ENCODE results near the gene PCBD1.

PCBD1 gene

DNA sequence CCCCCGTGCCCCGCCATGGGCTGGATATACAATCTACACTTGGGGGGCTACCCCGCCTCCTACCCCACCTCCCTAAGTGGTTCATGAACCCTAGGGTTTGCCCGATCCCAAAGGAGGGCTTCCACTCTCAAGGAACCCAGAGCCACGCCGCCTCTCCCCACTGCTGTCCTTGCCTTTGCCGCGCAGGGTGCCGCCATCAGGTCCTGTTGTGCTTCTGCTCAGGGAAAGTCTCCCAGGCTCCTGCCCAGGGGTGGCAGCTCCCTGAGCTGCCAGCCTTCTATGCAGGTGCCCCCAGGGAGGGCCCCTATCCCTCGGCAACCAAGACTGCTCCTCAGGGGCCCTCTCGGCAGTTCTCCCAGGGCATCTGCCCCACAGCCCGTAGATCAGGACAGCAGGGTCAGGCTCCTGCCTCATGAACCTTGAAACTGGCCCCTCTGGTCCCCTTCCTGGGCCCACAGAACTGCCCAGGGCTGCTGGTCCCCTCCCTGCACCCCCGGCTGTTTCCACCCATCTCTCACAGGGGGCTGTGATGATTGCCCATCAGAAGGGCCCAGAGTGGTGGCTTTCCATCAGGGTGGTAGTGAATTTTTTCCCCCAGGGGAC lies 13.0 kb upstream of the PCBD1 start:
- DNase-seq, result no peak

DNA sequence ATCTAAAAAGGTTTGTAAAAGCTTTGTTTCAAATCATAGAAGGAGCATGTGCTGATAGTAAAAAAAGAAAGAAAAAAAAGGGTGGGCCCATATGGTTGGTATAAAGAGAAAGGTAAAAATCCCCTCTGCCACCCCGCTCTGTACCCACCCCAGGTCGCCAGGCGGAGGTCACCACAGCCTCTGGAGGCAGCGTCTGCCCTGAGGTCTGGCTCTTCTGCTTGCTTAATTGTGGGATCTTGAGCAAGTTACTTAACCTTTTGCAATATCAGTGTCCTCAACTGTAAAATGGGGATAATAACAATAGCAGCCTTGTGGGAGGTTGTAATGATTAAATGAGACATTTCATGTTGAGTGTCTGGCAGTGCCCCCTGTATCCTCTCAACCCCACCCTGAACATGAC lies 10.7 kb upstream of the PCBD1 start:
- no peak for DNase-seq

DNA sequence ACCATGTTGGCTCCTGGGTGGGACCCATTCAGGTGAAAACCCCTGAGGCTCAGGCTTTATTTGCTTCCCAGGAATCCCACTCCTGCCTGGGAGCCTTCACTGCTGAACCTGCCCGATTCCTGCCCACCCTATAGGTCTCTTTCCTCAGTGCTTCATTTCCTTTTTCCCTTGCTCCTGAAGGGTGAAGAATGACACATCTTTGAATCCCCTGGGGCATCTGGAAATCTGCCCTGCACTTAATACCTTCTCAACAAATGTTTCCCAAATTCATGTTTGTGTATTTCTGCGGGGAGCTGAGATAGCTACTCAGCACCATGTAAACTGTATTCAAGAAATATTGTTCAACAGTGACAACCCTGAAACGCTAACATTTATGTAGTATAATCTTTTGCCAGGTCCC lies 10.3 kb upstream of the PCBD1 start:
- DNase-seq, result no peak

DNA sequence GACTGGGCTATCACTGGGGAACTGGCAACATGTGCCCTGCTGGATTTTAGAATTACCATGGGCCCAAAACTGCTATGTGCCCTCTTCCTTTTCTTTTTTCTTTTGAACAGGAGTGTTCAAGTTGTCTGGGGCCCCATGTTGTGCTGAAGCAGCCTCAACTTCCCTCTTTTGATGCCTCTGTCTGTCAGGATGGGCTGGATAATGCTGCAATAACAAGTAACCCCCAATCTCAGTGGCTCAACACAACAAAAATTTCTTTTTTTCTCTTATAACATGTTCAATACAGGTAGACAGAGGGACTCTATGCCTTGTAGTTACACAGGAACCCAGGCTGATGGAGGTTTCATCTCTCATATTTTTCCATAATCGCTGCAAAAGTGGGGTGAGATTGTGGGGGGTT lies 8.2 kb upstream of the PCBD1 start:
- DNase-seq, result no peak

DNA sequence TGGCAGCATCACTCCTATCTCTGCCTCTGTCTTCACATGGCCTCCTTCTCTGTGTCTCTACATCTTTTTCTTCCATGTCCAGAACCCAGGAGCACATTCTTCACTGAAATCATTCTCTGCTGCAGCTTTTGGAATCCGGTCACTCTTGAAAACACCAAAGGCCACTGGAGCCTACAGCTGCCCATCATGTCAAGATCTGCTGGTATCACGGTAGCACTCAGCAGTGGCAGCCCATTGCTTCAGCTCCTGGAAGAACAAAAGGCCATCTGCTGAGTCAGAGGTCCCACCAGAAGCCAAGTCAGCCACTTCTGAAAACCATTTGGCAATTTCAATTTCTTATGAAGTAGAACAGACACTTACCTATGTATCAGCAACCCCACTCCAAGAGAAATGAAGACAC lies 6.1 kb upstream of the PCBD1 start:
- no peak for DNase-seq

DNA sequence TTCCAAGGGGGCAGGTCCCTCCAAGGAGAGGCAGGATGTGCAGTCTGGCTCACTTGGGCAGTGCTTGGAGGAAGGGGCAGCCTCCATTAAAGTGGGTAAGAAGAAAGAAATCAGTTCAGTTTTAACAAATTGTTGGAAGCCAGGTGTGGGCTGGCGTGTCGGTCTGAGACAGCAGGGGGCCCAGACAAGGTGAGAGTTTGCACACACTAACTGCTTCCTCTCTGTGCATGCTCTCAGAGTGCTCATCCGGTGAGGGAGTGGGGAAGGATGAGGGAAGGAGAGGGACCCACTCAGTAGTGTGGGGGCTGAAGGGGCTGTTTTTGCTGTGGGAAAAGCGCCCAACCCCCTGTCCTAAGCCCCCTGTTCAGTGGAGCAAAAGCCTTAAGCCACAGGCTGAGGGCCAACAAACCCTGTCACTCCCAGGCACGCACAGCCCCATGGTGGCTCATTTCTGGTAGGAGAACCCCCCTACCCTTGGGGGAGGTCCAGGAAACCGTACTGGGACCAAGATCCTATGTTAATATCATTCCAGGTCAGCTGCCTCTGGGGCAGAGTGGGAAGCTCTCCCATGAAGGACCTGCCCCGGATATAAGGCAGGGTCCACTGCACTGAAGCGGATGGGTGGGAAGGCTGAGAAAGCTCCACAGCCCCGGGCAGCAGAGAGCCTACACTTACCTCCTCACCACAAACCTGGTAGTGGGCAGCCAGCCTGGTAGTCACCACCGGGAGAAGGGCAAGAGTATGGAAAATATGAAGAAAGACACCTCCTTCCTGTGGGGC lies 5.1 kb upstream of the PCBD1 start:
- no peak for DNase-seq

DNA sequence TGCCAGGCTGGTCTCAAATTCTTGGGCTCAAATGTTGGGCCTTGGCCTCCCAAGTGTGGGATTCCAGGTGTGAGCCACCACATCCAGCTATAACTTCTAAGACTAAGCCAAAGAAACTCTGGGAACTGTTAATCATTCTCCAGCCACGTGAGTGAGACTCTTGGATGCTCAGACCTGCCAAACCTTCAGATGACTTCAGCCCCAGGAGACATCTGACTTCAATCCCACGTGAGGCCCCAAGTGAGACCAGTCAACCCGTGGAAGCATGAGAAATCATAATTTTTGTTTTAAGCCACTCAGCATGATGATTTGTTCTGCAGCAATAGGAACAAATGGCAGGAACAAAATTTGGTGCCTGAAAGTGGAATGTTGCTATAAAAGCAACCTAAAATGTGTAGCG lies 4.3 kb upstream of the PCBD1 start:
- DNase-seq, result no peak

DNA sequence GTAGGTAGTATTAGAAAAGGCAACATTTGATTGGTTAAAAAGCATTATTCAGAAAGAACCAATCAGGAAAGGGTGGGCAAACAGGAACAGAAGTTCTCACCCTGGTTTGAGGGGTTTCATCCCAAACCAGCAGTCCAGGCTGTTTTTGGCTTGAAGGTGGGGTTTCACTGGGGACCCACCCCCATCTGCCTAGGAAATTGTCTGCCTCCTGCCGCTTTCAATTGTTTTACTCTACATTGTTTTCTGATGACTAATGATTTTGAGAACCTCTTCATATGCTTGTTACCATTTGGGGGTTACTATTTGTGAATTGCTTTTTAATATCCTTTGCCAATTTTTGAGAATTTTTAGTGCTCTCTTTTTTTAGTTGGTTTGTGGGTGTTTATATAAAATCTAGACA lies 3.3 kb upstream of the PCBD1 start:
- no peak for DNase-seq

DNA sequence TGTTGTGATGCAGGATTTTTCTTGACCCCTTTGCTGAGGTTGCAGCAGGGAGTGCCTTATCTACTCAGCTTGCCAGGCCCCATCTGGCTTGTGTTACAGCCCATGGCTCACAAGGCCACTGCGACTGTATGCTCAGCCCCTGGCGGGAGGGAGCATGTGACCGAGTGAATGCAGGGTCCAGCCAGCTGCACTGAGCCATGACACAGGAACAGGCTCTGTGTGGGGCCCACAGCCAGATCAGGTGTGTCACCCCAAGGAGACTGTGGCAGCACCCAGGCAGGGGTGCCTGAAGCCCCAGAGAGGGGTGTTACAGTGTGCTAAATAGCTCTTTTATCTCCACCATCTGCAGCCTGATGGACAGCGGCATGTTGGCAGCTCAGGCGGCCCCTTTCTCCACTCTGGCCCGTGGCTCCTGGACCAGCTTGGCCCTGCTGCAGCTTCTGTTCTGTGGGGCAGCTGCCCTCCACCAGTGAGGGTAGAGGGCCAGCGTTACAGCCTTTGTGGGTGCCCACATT lies 2.6 kb upstream of the PCBD1 start:
- no peak for DNase-seq

DNA sequence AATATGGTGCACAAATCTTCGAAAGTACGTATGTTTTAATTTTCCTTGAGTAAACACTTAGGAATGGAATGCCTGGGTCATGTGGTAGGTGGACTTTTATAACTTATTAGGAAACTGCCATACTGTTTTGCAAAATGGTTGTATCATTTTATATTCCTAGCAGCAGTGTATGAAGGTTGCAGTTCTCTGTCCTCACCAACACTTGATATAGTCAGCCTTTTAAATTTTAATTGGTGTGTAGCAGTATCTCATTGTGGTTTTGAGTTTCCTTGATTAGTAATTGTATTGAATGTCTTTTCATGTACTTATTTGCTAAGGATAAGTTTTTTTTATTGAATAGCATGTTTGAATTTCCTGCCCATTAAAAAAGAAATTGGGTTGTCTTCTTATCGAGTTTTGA lies 926 bp upstream of the PCBD1 start:
- DNase-seq, result no peak

DNA sequence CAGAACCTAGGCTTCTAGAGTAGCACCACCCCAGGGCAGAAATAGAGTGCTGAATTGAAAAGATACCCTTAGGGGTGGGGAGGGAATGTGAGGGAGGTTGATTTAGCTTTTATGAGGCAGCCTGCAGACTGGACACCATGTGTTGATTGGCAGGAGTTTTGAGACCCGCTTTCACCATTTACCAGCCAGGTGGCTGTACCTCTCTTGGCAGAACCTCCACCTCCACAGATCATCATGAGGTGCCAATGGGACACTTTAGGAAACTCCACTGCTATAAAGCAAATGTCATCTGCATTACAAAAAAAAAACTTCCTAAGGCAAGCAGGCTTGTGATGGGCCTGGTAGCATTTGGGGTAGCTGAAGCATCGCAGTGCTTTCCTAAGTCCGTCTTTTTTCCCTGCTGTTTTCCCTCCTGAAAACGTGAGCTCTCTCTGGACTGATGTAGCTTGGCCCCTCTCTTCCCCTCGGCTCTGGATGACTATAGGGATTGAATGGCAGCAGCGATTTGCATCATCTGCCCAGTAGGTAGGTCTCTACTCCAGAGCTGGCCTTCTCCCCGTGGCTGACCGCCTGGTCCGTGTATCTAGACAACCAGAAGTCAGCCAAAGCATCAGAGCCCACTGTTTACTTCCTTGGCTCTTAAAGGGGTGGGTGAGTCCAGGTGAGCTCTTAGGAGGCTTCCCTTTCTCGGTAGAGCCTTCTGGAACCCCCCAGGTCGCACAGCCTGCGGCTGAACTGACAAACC lies 1.3 kb downstream of the PCBD1 start:
- no peak for DNase-seq

DNA sequence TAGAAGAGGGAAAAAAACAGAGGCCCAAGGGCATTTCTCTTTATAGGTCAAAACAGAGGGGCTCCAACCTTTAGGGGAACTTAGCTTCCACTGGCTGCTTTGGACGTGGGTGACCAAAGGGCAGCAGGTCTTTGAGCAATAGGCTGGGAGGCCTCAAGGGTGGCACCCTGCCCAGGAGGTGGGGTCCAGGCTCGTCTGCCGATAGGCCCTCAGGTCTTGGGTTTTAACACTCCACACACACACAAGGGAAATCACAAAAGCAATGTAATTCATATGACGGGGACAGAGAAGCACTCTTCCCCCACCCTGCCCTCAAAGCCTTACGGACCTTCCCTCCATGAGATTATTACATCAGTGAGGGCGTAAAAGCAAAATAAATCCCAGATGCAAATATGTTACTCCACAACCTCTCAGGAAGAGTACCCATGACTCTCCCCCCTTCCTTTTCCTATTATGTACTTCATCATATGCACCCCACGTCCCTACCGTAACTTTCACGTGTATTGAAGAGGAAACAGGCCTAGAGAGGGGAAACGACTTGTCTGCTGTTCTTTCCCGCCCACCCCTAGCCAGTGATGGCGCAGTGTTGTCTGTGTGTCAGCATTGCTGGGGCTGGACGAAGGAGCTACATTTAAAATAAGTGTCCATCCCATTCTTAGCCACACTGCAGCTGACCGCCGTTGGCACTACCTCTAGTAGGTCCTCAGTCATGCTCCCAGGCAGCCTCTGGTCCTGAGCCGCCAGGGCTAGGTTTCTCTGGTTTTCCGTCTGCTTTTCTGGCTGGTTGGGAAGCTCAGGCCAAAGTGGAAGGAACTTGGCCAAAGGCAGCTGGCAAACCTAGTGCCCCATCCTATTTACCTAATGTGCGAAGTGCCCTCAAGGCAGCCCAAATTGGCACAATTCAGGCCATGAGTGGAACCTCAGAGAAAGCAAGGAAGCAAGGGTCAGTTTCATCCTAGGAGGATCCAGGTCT lies 2.1 kb downstream of the PCBD1 start:
- no peak for DNase-seq

DNA sequence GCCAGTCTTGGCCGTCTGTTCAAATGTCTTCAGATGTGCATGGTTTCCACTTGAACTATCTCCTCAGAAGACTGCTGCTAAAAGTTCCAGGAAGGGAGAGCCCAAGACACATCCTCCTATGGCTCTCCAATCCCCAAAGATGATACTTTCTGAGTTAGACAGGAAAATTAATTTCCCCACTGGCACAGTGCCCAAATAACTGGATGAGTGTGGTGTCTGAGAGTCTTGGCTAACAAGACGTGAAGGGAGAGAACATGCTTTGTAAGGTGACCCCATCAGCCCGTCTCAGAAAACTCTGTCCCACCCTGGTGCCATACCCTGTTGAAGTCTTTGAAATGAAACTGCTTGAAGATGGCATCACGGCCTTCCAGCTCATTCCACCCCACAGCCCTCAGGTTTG lies 2.9 kb downstream of the PCBD1 start:
- DNase-seq, result no peak

DNA sequence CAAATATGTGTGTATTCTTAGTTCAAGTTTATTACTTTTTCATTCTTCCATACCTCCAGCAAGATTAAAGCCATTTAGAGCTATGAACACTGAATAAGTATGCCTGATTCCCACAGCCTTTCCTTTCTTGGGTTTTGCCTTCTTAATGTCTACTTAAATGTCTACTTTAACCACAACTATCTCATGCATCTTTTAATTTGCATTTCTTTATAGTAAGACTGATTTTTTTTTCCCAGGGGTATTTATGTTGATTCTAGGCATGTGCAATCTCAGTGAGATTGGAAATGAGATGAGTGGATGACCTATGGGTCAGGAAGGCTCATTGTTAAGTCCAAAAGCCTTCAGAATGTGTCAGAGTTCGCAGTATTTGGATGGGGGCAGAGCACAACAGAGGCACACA lies 3.6 kb downstream of the PCBD1 start:
- no peak for DNase-seq

DNA sequence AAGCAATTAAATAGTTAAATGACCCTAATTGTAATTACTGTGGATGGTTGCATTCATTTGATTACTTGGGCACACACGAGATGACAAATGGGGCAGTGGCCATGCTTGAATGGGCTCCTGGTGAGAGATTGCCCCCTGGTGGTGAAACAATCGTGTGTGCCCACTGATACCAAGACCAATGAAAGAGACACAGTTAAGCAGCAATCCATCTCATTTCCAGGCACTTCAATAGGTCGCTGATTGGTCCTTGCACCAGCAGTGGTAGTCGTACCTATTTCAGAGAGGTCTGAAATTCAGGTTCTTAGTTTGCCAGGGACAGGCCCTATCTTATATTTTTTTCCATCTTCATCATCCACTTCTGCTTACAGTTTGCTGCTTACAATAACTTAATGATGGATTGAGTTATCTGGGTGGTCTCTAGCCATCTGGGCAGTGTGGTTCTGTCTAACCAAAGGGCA lies 8.3 kb downstream of the PCBD1 start:
- peak; percentile 67 for DNase-seq

DNA sequence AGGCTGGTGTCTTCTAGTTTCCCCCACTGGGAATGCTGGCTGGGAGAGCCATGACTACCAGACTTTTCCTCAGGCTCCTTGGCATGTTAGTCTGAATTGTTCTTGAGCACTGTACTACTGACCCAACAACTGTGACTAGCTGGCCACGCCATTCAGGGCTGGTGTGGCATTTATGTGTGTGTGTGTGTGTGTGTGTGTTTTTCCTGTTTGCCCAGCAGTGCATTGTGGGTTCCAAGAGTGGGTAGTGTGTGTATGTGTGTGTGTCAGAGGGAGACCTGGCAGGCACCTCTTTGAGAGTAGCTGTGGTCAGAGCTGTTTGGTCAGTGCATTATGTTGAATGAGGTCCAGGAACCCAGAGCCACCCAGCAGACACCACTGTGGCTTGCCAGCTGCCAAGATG lies 9.2 kb downstream of the PCBD1 start:
- no peak for DNase-seq

DNA sequence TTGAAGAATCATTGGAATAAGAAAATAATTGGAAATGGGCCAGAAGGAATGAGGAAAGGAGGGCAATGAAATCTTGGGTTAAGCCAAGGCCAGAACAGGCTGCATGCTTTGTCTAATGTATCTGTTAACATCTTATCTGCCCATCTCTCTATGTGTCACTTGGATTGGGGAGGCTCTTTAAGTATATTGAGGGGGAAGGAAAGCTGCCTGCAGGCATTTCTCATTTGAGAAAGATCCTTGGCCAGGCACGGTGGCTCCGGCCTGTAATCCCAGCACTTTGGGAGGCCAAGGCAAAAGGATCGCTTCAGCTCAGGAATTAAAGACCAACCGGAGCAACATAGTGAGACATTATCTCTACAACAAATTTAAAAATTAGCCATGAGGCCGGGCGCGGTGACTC lies 14.3 kb downstream of the PCBD1 start:
- no peak for DNase-seq

DNA sequence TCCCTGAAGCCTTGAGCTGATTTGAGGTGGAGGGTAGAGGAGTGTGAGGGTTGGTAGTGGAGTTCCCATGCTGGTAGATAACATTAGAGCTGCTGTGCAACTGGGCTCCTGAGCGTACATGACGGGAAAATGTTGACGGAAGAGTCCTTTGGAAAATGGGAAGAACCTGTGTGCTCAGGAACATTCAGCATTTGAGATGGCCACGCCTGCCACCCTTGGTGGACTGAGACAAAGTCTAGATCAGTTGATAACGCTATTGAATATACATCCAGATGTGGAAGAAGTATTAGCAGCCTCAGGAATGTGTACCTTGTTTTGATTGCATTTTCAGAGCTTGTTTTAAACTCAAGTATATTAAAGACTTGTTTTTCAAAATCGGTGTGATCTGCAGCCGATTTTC lies 16.1 kb downstream of the PCBD1 start:
- DNase-seq, result no peak

DNA sequence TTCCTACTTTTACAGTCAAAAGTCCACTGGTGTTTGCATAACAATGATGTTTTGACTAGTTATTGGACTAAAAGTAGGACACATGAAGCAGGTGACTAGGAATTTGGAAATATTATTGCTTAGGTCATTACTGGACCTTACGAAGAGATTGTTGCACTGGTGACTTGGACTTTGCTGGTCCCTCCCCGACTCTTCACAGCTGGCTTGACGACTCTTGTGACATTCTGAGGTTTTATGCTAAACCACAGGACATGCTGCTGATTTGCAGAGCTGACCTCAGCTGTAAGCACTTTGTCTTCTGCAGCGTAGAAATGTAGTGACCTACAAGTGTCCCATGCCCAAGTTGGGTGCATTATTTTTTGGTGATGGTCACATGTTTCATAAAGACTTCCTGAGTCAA lies 21.9 kb downstream of the PCBD1 start:
- DNase-seq, result no peak

DNA sequence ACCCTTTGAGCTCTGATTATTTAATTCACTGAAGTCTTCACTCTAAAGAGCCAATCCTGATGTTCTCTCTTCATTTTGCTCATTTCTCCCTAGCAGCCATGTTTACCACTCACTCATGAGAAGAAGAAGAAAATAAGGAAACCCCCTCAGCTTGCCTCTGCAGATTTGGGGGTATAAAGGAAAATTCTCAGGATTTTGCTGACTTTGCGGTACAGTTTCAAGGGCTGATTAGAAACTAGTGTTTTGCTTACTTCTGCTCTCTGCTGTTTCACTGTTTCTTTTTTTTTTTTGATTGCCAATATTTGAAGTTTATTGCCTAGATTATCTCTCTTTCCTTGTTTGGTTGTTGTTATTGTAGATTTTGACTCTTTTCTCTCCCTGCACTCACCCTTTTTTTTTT lies 23.4 kb downstream of the PCBD1 start:
- DNase-seq, result no peak

DNA sequence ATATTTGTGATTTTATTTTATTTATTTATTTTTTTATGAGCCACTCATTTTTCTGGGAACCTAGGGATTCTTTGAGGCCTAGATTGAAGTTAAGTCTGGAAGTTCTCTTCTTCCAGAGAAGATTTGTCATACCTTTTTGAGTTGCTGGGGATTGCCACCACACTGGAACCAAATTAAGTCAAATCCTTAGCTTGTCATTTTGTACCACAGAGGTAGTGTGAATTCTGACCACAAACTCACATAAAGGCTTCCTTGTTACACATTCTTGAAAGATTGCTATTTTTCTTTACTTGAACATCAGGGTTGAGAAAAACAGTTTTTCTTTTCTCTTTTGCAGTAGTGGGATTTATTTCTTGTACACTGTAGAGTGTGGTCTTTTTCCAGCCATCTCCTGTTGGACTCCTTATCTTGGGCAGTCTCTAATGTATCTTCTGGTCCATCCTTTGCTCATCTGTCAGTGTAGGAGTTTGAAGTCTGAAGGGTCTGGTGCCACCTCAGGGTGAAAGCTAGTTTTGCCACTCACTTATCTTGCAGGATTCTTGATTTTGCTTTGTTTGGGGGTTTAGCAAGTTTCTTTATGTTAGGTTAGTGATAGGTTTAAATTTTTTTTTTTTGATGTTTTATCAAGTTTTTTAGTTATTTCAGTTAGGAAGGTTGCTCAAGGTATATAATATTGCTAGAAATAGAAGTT lies 24.8 kb downstream of the PCBD1 start:
- no peak for DNase-seq

Data from NCI-H774 (cell line).